ENCODE results near the gene BIRC7. TPM values are rescaled to one million over a fixed set of nuclear protein-coding genes. Genes with fewer than 3 reads are reported as not detected.
A peak's percentile ranks its signal among the peaks of the same experiment; 100 is the strongest.

The BIRC7 gene
- total and polyA plus RNA-seq, 5 donors = not detected

GRCh38 chr20:63210011-63210605 is 25.6 kb upstream of the BIRC7 start:
- DNase-seq (peak in 2 of 3 donors; percentile 4 to 5), ATAC-seq (no peak)
- Histone ChIP-seq H3K4me1 (ENCODE audit: control insufficient read depth, insufficient read depth, low read length) (peaks cover 6% of the 10 kb centered on the region), H3K9me3 (ENCODE audit: control insufficient read depth, low read length) (no peaks in the 10 kb centered on the region), H3K27me3 (ENCODE audit: control insufficient read depth, insufficient read depth) (no peaks in the 10 kb centered on the region), H3K4me3 (ENCODE audit: low read length) (no peak overlapping the region), H3K27ac (ENCODE audit: low read length) (no peak overlapping the region)
- intact Hi-C loops (cut with DNase I) = no loop called here
- WGBS = 75% methylated on average over 11 of the region's 11 CpGs

- intact Hi-C loops (cut with DNase I) = no loop called here
- WGBS = 67% methylated on average over 5 of the region's 5 CpGs
- H3K27ac ChIP-seq (ENCODE audit: low read length) = no peak overlapping the region
- no peak for ATAC-seq
- no peak overlapping the region for H3K4me3 ChIP-seq (ENCODE audit: low read length)
- peak in 1 of 3 donors; percentile 3 for DNase-seq
- H3K4me1 ChIP-seq (ENCODE audit: control insufficient read depth, insufficient read depth, low read length) = peaks cover 6% of the 10 kb centered on the region
- H3K9me3 ChIP-seq (ENCODE audit: control insufficient read depth, low read length) = no peaks in the 10 kb centered on the region
- H3K27me3 ChIP-seq (ENCODE audit: control insufficient read depth, insufficient read depth) = no peaks in the 10 kb centered on the region
Measured at GRCh38 chr20:63212393-63212730, 23.3 kb upstream of the BIRC7 start.

- no peaks in the 10 kb centered on the region for H3K9me3 ChIP-seq (ENCODE audit: control insufficient read depth, low read length)
- ATAC-seq (no peak), DNase-seq (peak in 1 of 3 donors; percentile 2)
- no peaks in the 10 kb centered on the region for H3K27me3 ChIP-seq (ENCODE audit: control insufficient read depth, insufficient read depth)
- no peak overlapping the region for H3K4me3 ChIP-seq (ENCODE audit: low read length)
- 90% methylated on average over 5 of the region's 5 CpGs for WGBS
- peaks cover 6% of the 10 kb centered on the region for H3K4me1 ChIP-seq (ENCODE audit: control insufficient read depth, insufficient read depth, low read length)
- intact Hi-C loops (cut with DNase I) = no loop called here
- H3K27ac ChIP-seq (ENCODE audit: low read length) = no peak overlapping the region
Measured at GRCh38 chr20:63212792-63213191, 22.9 kb upstream of the BIRC7 start.

- ATAC-seq (no peak), DNase-seq (peak in 1 of 3 donors; percentile 5)
- intact Hi-C loops (cut with DNase I) = no loop called here
- Histone ChIP-seq H3K9me3 (ENCODE audit: control insufficient read depth, low read length) (no peaks in the 10 kb centered on the region), H3K4me1 (ENCODE audit: control insufficient read depth, insufficient read depth, low read length) (peaks cover 6% of the 10 kb centered on the region), H3K27ac (ENCODE audit: low read length) (no peak overlapping the region), H3K4me3 (ENCODE audit: low read length) (no peak overlapping the region), H3K27me3 (ENCODE audit: control insufficient read depth, insufficient read depth) (no peaks in the 10 kb centered on the region)
- 65% methylated on average over 6 of the region's 6 CpGs for WGBS
Measured at GRCh38 chr20:63214514-63214913, 21.2 kb upstream of the BIRC7 start.

- WGBS = 2% methylated on average over 81 of the region's 81 CpGs
- intact Hi-C loops (cut with DNase I) = no loop called here
- H3K9me3 ChIP-seq (ENCODE audit: control insufficient read depth, low read length) = no peaks in the 10 kb centered on the region
- ATAC-seq = peak in 1 of 2 donors; percentile 8
- no peaks in the 10 kb centered on the region for H3K27me3 ChIP-seq (ENCODE audit: control insufficient read depth, insufficient read depth)
- peaks cover 6% of the 10 kb centered on the region for H3K4me1 ChIP-seq (ENCODE audit: control insufficient read depth, insufficient read depth, low read length)
- peak overlapping the region; percentile 11 for H3K27ac ChIP-seq (ENCODE audit: low read length)
- peak in 2 of 3 donors; percentile 46 to 53 for DNase-seq
- peak overlapping the region; percentile 95 for H3K4me3 ChIP-seq (ENCODE audit: low read length)
Measured at GRCh38 chr20:63215101-63216040, 20.3 kb upstream of the BIRC7 start.

GRCh38 chr20:63216041-63216848 is 19.5 kb upstream of the BIRC7 start, which contains the start of gene YTHDF1:
Gene YTHDF1, minus strand, starts transcription at chr20:63216131. Its CDS starts 239 bp downstream, at chr20:63215892.
- intact Hi-C loops (cut with DNase I) = no loop called here

GRCh38 chr20:63216849-63217471 is 18.7 kb upstream of the BIRC7 start:
- H3K4me3 ChIP-seq (ENCODE audit: low read length) = peak overlapping the region; percentile 67
- H3K27ac ChIP-seq (ENCODE audit: low read length) = no peak overlapping the region
- peaks cover 6% of the 10 kb centered on the region for H3K4me1 ChIP-seq (ENCODE audit: control insufficient read depth, insufficient read depth, low read length)
- H3K27me3 ChIP-seq (ENCODE audit: control insufficient read depth, insufficient read depth) = no peaks in the 10 kb centered on the region
- ATAC-seq (no peak), DNase-seq (peak in 1 of 3 donors; percentile 34)
- no peaks in the 10 kb centered on the region for H3K9me3 ChIP-seq (ENCODE audit: control insufficient read depth, low read length)
- 73% methylated on average over 13 of the region's 13 CpGs for WGBS
- intact Hi-C loops (cut with DNase I) = no loop called here

More at GRCh38 chr20:63216041-63216848, 19.5 kb upstream of the BIRC7 start, which contains the start of gene YTHDF1:
- H3K4me3 ChIP-seq (ENCODE audit: low read length) = peak within 1 kb of the TSS; percentile 95
- ATAC-seq (peak; percentile 96 to 97), DNase-seq (peak; percentile 98 to 99 (median 99))
- H3K27me3 ChIP-seq (ENCODE audit: control insufficient read depth, insufficient read depth) = no peaks in the 10 kb centered on the region
- peak within 1 kb of the TSS; percentile 55 for H3K27ac ChIP-seq (ENCODE audit: low read length)
- H3K9me3 ChIP-seq (ENCODE audit: control insufficient read depth, low read length) = no peaks in the 10 kb centered on the region
- 1% methylated on average over 96 of the region's 96 CpGs for WGBS
- peaks cover 6% of the 10 kb centered on the region for H3K4me1 ChIP-seq (ENCODE audit: control insufficient read depth, insufficient read depth, low read length)

- no peak for ATAC-seq
- H3K9me3 ChIP-seq (ENCODE audit: control insufficient read depth, low read length) = no peaks in the 10 kb centered on the region
- no peaks in the 10 kb centered on the region for H3K27me3 ChIP-seq (ENCODE audit: control insufficient read depth, insufficient read depth)
- 65% methylated on average over 7 of the region's 7 CpGs for WGBS
- peaks cover 6% of the 10 kb centered on the region for H3K4me1 ChIP-seq (ENCODE audit: control insufficient read depth, insufficient read depth, low read length)
- DNase-seq = peak in 1 of 3 donors; percentile 30
- intact Hi-C loops (cut with DNase I) = no loop called here
- H3K27ac ChIP-seq (ENCODE audit: low read length) = no peak overlapping the region
- no peak overlapping the region for H3K4me3 ChIP-seq (ENCODE audit: low read length)
Measured at GRCh38 chr20:63217706-63218105, 18.0 kb upstream of the BIRC7 start.

GRCh38 chr20:63218701-63219446 is 16.8 kb upstream of the BIRC7 start:
- no peak for ATAC-seq
- Histone ChIP-seq H3K27ac (ENCODE audit: low read length) (no peak overlapping the region), H3K9me3 (ENCODE audit: control insufficient read depth, low read length) (no peaks in the 10 kb centered on the region), H3K4me1 (ENCODE audit: control insufficient read depth, insufficient read depth, low read length) (peaks cover 4% of the 10 kb centered on the region), H3K4me3 (ENCODE audit: low read length) (no peak overlapping the region), H3K27me3 (ENCODE audit: control insufficient read depth, insufficient read depth) (no peaks in the 10 kb centered on the region)
- DNase-seq = peak in 1 of 3 donors; percentile 18
- 74% methylated on average over 13 of the region's 13 CpGs for WGBS
- intact Hi-C loops (cut with DNase I) = no loop called here

GRCh38 chr20:63219447-63219821 is 16.3 kb upstream of the BIRC7 start:
- Histone ChIP-seq H3K27ac (ENCODE audit: low read length) (no peak overlapping the region), H3K4me3 (ENCODE audit: low read length) (no peak overlapping the region), H3K27me3 (ENCODE audit: control insufficient read depth, insufficient read depth) (no peaks in the 10 kb centered on the region), H3K9me3 (ENCODE audit: control insufficient read depth, low read length) (no peaks in the 10 kb centered on the region), H3K4me1 (ENCODE audit: control insufficient read depth, insufficient read depth, low read length) (peaks cover 4% of the 10 kb centered on the region)
- no peak for ATAC-seq
- 76% methylated on average over 8 of the region's 8 CpGs for WGBS
- intact Hi-C loops (cut with DNase I) = no loop called here
- DNase-seq = no peak
